B cell (primary cell): ENCODE results near the gene METTL21C. TPM values are rescaled to one million over a fixed set of nuclear protein-coding genes. Genes with fewer than 3 reads are reported as not detected.

Source experiments
- ATAC-seq: fragments of 200-7000 bp; cut with Tn5 transposase; one replicate; pipeline ENCODE4 v1.10.0; 2021; ENCODE audit warnings: low read depth, mild to moderate bottlenecking, moderate number of reproducible peaks, moderate library complexity
- CTCF ChIA-PET: fragments of 350-600 bp; sonication (Branson Sonifier 250); formaldehyde crosslinking; loops from one replicate; lab custom pipeline; 2021; ENCODE audit warnings: antibody characterized with exemption, inconsistent platforms; lab: Charles Lee
- POLR2A ChIA-PET: fragments of 350-600 bp; sonication (Branson Sonifier 250); formaldehyde crosslinking; loops from one replicate; lab custom pipeline; 2021; ENCODE audit warnings: antibody characterized with exemption; lab: Charles Lee
- DNase-seq: peaks from one replicate; pipeline ENCODE4 v3.0.0; 2013
- H2AFZ ChIP-seq: 2 replicates; pipeline ENCODE4 v1.6.1; 2012; ENCODE audit warnings: mild to moderate bottlenecking, low read depth, low read length; ENCODE audit not compliant: insufficient read depth, poor library complexity, severe bottlenecking
- H3K27ac ChIP-seq, 2 donors: 1 replicate in 1 of 2; 2 replicates in 1 of 2; pipeline ENCODE4 v1.5.1; 2012 to 2013; ENCODE audit warnings: low read length in 2 of 2, mild to moderate bottlenecking in 2 of 2, moderate library complexity in 1 of 2
- H3K27me3 ChIP-seq, 4 experiments: fragments of 200-600 bp in 1 of 4; sonication (generic) in 1 of 4; replicated peaks in 1 of 4; 1 replicate in 2 of 4; 2 replicates in 2 of 4; pipeline versions ENCODE4 v1.6.1 to v1.7.0; 2013 to 2016; ENCODE audit warnings: low read length in 3 of 4, mild to moderate bottlenecking in 2 of 4, mixed read lengths in 1 of 4, moderate library complexity in 1 of 4; ENCODE audit not compliant: insufficient read depth in 4 of 4, control insufficient read depth in 3 of 4; ENCODE audit errors: control extremely low read depth in 1 of 4
- H3K36me3 ChIP-seq, 2 experiments: replicated peaks in 1 of 2; 1 replicate in 1 of 2; 2 replicates in 1 of 2; pipeline versions ENCODE4 v1.6.1 to v1.7.1; 2013; ENCODE audit warnings: low read length in 1 of 2; ENCODE audit not compliant: insufficient read depth in 2 of 2, control insufficient read depth in 1 of 2; ENCODE audit errors: control extremely low read depth in 1 of 2, extremely low read depth in 1 of 2
- H3K4me1 ChIP-seq, 2 donors: fragments of 200-600 bp in 1 of 2; sonication (generic) in 1 of 2; 1 replicate in 1 of 2; 2 replicates in 1 of 2; pipeline versions ENCODE4 v1.5.1 to v1.6.1; 2013 to 2017; ENCODE audit warnings: low read length in 2 of 2; ENCODE audit not compliant: control insufficient read depth in 2 of 2, insufficient read depth in 2 of 2
- H3K4me2 ChIP-seq: replicated peaks from 2 replicates; pipeline ENCODE3; 2012; ENCODE audit warnings: mild to moderate bottlenecking, low read depth, low read length; ENCODE audit not compliant: poor library complexity, severe bottlenecking
- H3K4me3 ChIP-seq, 5 experiments: fragments of 200-600 bp in 1 of 5; sonication (generic) in 1 of 5; 1 replicate in 3 of 5; 2 replicates in 2 of 5; pipeline versions ENCODE4 v1.5.1 to v1.7.0; 2011 to 2016; ENCODE audit warnings: low read length in 4 of 5, mild to moderate bottlenecking in 4 of 5, low read depth in 2 of 5, control low read depth in 1 of 5, moderate library complexity in 1 of 5; ENCODE audit not compliant: insufficient read depth in 1 of 5; ENCODE audit errors: control extremely low read depth in 1 of 5, extremely low read depth in 1 of 5
- H3K79me2 ChIP-seq: fragments of 200-600 bp; sonication (generic); one replicate; pipeline ENCODE4 v1.6.0; 2016; ENCODE audit warnings: low read length; ENCODE audit not compliant: control insufficient read depth, insufficient read depth
- H3K9ac ChIP-seq: fragments of 200-600 bp; sonication (generic); 2 replicates; pipeline ENCODE4 v1.6.1; 2017; ENCODE audit warnings: mild to moderate bottlenecking, low read length, moderate library complexity
- H3K9me3 ChIP-seq, 3 donors: one replicate each; pipeline versions ENCODE4 v1.6.1 to v1.7.1; 2013; ENCODE audit warnings: low read length in 2 of 3; ENCODE audit not compliant: control insufficient read depth in 2 of 3, insufficient read depth in 1 of 3; ENCODE audit errors: control extremely low read depth in 1 of 3
- H4K20me1 ChIP-seq: 2 replicates; pipeline ENCODE4 v1.6.0; 2012; ENCODE audit warnings: mild to moderate bottlenecking, low read length; ENCODE audit not compliant: insufficient read depth, control insufficient read depth, poor library complexity, severe bottlenecking
- H3K27ac Mint-ChIP-seq: one replicate; pipeline ENCODE4 v1.8.0; 2021; ENCODE audit warnings: mixed read lengths
- H3K27me3 Mint-ChIP-seq: one replicate; pipeline ENCODE4 v1.8.0; 2021; ENCODE audit warnings: mixed read lengths
- H3K4me1 Mint-ChIP-seq: one replicate; pipeline ENCODE4 v1.8.0; 2021; ENCODE audit warnings: mixed read lengths
- H3K4me3 Mint-ChIP-seq: one replicate; pipeline ENCODE4 v1.8.0; 2021; ENCODE audit warnings: mixed read lengths
- H3K9me3 Mint-ChIP-seq: one replicate; pipeline ENCODE4 v1.8.0; 2022; ENCODE audit warnings: mixed read lengths; ENCODE audit not compliant: insufficient read depth
- EZH2 ChIP-seq: IDR thresholded peaks from 2 replicates; pipeline ENCODE4 v1.6.1; 2012; ENCODE audit warnings: borderline replicate concordance, low read depth, mild to moderate bottlenecking, moderate library complexity, low read length; ENCODE audit not compliant: insufficient read depth, poor library complexity, severe bottlenecking
- WGBS: methylation state at CpG from one replicate; pipeline ENCODE4 v1.1.5; 2013; ENCODE audit warnings: missing lambda C conversion rate; ENCODE audit not compliant: insufficient coverage; 5-methylcytosine and 5-hydroxymethylcytosine counted together
- intact Hi-C: fragments of 100-400 bp; cut with micrococcal nuclease; formaldehyde crosslinking; loops from one replicate; pipeline ENCODE4 v1.10.0; 2022
- polyA plus RNA-seq: library from polyadenylated mRNA; depleted of rRNA; stranded (reverse); fragments of >200 nt; gene quantifications from 2 replicates; pipeline ENCODE4 v1.2.3, GENCODE V29; 2012
- total RNA-seq, 2 donors: library from RNA; stranded (reverse); fragments of 120-200 nt in 1 of 2; gene quantifications; 1 replicate in 1 of 2; 2 replicates in 1 of 2; pipeline versions ENCODE4 v1.2.3 to v1.2.4, GENCODE V29; 2013 to 2022
- TF ChIP-seq, protein P1 (sequence below): fragments of 200-600 bp; IDR thresholded peaks from one replicate; pipeline ENCODE4 v1.8.0; 2022; ENCODE audit warnings: antibody characterized with exemption, mild to moderate bottlenecking

The METTL21C gene
- total and polyA plus RNA-seq, 2 donors (not counting 1 experiment from before 2014, with no cell fraction given), result not detected

DNA sequence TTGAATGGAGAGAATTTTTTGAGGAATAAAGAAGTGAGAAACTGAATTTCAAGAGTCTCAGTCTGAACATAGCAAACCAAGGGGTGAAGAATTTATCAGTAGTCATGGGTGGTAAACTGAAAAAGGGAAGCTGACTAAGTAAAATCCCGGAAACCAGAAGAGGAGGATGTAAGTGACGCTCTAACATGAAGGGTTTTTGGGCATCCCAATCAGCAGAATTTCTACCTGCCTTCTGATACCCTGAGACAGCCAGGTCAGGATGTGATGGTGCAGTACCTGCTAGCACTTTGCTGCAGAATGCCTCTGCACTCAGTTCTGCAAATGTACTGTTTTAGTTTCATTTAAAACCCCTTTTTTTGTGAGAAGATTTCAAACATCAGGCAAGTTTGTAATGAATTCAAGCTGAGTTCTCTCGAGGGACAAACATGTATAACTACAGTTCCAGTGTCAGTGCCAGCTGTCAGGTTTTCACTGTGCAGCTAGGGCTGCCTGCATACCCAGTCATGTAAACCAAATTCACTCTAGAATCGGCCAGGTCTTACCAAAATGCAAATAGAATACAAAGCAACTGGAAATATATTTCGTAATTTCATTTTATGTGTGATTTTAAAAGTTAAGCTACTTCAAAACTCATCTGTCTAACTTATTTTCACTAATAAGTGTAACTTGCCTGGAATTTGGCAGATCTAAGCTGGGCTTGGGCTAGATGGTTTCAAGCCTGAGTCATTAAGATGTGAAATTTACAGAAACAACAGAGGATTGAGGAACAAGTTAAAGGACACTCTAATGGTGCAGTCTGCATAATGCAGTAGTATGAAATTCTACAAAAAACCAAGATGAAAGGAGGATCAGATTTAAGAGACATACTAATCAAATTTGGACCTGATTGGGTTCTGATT, 13.8 kb downstream of the METTL21C start:
- Histone ChIP-seq H3K4me1 (peaks cover 9 to 10% of the 10 kb centered on the region in 2 donors), H4K20me1 (no peaks in the 10 kb centered on the region), H3K4me3 (no peak overlapping the region), H3K9ac (no peak overlapping the region), H3K79me2 (no peaks in the 10 kb centered on the region), H3K27ac (peak overlapping the region in 1 of 2 donors; percentile 59), H3K4me2 (peak overlapping the region; percentile 24), H3K9me3 (no peaks in the 10 kb centered on the region), H3K27me3 (no peaks in the 10 kb centered on the region), H2AFZ (no peak overlapping the region), H3K36me3 (peaks cover 6 to 20% of the 10 kb centered on the region in 2 experiments)
- Mint-ChIP-seq H3K4me3 (no peak overlapping the region), H3K27ac (peak overlapping the region; percentile 4), H3K9me3 (peaks cover 2% of the 10 kb centered on the region), H3K27me3 (no peaks in the 10 kb centered on the region), H3K4me1 (peaks cover 15% of the 10 kb centered on the region)
- ChIA-PET POLR2A (interaction anchor here (0.6 kb wide), 1 partner anchor 14 kb away, joined by 5 read pairs; no protein-coding TSS in a partner anchor), CTCF (no interaction called here)
- DNase-seq (peak; percentile 27), ATAC-seq (peak; percentile 49)
- intact Hi-C loops, result no loop called here
- WGBS, result 10% methylated on average over 2 of the region's 5 CpGs
- TF ChIP-seq EZH2, result no peak
- TF ChIP-seq, protein P1, sequence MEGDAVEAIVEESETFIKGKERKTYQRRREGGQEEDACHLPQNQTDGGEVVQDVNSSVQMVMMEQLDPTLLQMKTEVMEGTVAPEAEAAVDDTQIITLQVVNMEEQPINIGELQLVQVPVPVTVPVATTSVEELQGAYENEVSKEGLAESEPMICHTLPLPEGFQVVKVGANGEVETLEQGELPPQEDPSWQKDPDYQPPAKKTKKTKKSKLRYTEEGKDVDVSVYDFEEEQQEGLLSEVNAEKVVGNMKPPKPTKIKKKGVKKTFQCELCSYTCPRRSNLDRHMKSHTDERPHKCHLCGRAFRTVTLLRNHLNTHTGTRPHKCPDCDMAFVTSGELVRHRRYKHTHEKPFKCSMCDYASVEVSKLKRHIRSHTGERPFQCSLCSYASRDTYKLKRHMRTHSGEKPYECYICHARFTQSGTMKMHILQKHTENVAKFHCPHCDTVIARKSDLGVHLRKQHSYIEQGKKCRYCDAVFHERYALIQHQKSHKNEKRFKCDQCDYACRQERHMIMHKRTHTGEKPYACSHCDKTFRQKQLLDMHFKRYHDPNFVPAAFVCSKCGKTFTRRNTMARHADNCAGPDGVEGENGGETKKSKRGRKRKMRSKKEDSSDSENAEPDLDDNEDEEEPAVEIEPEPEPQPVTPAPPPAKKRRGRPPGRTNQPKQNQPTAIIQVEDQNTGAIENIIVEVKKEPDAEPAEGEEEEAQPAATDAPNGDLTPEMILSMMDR, result no peak
